Measurements from ENCODE around the gene PRDX5.
"Not testable (repeated sequence)": the region's sequence is repeated elsewhere in the genome, so short reads cannot be mapped to it uniquely, and the experiment has no call there.

Gene PRDX5

GRCh38 chr11:64321026-64321425 lies 3.1 kb downstream of the PRDX5 start:
- no peak overlapping the region for H3K4me3 ChIP-seq (ENCODE audit: low read depth, low read length)
- no peak for DNase-seq (ENCODE audit: low read depth)

- DNase-seq (ENCODE audit: low read depth), result no peak
- no peak overlapping the region for H3K4me3 ChIP-seq (ENCODE audit: low read depth, low read length)
Observed at GRCh38 chr11:64321533-64321932, 3.6 kb downstream of the PRDX5 start.

DNA sequence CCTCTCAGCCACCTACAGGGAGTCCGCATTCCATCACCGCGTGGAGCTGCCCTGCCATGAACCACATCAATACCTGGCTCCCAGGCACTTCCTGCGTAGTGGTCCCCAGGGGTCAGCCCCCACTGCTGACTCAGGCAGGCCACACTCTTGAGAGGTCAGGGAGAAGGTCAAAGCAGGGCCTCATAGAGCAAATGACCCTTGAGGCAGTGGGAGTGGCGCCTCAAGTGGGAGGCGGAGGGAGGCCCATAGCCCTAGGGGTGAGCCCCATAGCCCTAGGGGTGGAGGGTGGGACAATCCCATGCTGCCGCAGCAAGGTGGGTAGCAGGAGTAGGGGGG lies 5.0 kb downstream of the PRDX5 start:
- DNase-seq (ENCODE audit: low read depth), result no peak
- no peak overlapping the region for H3K4me3 ChIP-seq (ENCODE audit: low read depth, low read length)

GRCh38 chr11:64323373-64323772 lies 5.5 kb downstream of the PRDX5 start:
- no peak for DNase-seq (ENCODE audit: low read depth)
- H3K4me3 ChIP-seq (ENCODE audit: low read depth, low read length), result no peak overlapping the region

DNA sequence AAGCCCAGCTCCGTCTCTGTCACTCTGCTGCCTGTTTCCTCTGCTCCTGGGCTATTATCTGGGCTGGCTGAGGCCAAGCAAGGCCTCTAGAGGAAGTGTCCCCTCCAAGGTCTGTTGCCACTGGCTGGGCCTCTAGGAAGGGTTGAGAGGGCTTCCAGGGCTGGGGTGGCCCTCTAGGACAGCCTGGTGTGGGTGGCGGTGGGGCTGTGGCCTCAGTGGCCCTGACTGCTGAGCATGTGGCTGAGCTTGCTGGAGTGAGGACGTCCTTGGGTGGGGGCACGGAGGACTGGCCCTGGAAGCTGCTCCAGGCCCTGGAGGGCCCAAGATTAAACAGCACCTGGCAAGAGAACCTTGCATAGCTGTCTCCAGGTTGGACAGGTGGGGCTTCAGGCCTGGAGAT lies 6.1 kb downstream of the PRDX5 start:
- not testable (repeated sequence) for DNase-seq (ENCODE audit: low read depth); H3K4me3 ChIP-seq (ENCODE audit: low read depth, low read length)

- no peak overlapping the region for H3K4me3 ChIP-seq (ENCODE audit: low read depth, low read length)
- DNase-seq (ENCODE audit: low read depth), result no peak
Observed at GRCh38 chr11:64324692-64325469, 7.0 kb downstream of the PRDX5 start.

- DNase-seq (ENCODE audit: low read depth), result no peak
- H3K4me3 ChIP-seq (ENCODE audit: low read depth, low read length), result no peak overlapping the region
Observed at GRCh38 chr11:64327375-64327774, 9.5 kb downstream of the PRDX5 start.

DNA sequence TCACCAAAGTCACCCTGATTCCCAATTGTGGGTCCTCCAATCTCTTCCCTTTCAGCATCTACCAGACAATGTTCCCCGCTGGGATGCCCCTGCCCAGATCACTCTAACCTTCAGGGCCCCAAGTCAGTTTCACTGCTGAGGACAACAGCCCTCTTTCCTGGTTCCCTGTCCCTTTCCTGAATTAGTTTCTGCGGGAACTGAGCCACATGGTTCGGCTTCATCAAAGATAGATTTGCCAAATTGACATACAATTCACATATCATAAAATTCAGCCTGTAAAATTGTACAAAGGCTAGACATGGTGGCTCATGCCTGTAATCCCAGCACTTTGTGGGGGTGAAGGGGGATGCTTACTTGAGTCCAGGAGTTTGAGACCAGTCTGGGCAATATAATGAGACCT lies 10.1 kb downstream of the PRDX5 start:
- no peak for DNase-seq (ENCODE audit: low read depth)

GRCh38 chr11:64330888-64331287 lies 13.0 kb downstream of the PRDX5 start:
- no peak overlapping the region for H3K4me3 ChIP-seq (ENCODE audit: low read depth, low read length)
- DNase-seq (ENCODE audit: low read depth), result no peak

More for the DNA sequence above, 10.1 kb downstream of the PRDX5 start:
- H3K4me3 ChIP-seq (ENCODE audit: low read depth, low read length), result no peak overlapping the region

DNA sequence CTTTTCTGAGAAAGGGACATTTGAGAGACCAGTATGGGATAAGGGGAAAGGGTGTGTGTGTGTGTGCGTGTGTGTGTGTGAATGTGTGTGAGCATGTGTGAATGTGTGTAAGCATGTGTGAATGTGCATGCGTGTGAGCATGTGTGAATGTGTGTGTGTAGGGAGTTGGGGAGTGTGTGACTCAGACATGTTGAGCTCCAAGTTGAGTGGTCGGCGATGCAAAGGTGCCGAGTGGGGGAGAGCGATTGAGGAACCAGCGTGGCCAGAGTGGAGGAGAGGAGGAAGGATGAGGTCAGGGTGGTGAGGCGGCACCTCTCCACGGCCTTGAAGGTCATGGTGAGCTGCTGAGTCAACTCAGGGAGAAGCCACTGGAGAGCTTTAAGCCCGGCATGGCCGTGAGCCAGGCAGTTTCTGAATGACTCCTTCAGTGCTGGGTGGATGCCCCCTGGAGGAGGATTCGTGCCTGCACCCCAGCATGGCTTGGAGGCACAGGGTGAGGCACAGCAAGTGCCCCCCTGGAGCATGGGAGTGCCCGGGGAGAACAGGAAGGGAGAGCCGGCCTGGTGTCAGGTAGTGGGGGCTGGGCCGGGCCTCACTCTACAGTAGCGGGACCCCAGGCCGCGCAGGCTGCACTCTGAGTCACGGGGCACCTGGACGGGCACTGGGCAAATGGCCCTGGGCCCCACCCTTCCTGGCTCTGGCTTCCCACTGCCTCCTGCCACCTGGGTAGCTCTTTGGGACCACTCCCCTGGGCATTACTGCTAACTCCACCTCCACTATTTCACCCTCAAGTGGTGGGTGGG lies 13.8 kb downstream of the PRDX5 start:
- no peak for DNase-seq (ENCODE audit: low read depth)
- H3K4me3 ChIP-seq (ENCODE audit: low read depth, low read length), result no peak overlapping the region

DNA sequence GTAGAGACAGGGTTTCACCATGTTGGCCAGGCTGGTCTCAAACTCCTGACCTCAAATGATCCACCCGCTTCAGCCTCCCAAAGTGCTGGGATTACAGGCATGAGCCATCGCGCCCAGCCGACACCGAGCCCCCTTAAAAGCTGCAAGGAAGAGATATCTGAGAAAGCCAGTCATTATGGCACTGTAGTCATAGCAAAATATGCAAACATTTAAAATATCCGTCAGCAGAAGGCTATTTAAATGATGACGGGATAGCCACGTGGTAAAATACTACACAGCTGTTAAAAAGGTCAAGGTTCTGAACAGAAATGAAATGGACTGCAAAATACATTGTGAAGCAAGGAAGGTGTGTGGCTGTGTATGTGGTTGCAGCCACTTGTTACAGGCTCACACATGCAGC lies 15.6 kb downstream of the PRDX5 start:
- no peak for DNase-seq (ENCODE audit: low read depth)
- no peak overlapping the region for H3K4me3 ChIP-seq (ENCODE audit: low read depth, low read length)

DNA sequence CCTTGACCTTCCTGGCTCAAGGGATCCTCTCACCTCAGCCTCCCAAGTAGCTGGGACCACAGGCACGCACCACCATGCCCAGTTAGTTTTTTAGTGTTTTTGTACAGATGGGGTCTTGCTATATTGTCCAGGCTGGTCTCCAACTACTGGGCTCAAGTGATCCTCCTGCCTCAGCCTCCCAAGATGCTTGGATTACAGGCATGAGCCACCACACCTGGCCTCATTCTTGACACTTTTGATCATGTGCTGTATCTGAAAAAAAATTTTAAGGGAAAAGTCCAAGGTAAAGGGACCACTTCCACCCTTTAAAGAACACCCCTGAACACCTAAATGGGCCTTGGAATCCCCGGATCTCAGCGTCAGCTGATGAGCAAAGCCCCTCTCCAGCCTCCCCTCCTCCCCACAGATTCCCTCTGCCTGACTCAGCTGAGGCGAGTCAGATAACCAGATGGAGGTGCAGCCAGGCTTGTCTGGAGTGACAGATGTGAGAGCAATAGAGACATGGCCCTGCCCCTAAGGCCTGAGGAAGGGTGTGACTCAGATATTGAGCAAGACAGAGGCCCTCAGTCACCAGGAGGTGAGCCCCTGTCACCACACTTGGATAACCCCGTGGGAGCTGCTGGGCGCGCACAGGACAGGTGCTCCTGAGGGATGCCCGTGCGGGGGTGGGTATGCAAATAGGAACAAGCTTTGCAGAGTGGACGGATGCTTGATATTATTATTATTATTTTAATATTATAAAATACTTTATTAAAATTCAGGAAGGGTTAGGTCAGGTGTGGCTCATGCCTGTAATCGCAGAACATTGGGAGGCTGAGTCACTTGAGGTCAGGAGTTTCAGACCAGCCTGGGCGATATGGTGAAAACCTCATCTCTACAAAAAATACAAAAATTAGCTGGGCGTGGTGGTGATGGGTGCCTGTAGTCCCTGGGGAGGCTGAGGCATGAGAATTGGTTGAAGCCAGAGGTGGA lies 17.1 kb downstream of the PRDX5 start:
- peak; percentile 64 for DNase-seq (ENCODE audit: low read depth)

GRCh38 chr11:64337538-64338249 lies 19.8 kb downstream of the PRDX5 start:
- no peak for DNase-seq (ENCODE audit: low read depth)

More for the DNA sequence above, 17.1 kb downstream of the PRDX5 start:
- H3K4me3 ChIP-seq (ENCODE audit: low read depth, low read length), result no peak overlapping the region

GRCh38 chr11:64338716-64339115 lies 20.8 kb downstream of the PRDX5 start:
- DNase-seq (ENCODE audit: low read depth), result no peak
- H3K4me3 ChIP-seq (ENCODE audit: low read depth, low read length), result no peak overlapping the region

More at GRCh38 chr11:64337538-64338249, 19.8 kb downstream of the PRDX5 start:
- H3K4me3 ChIP-seq (ENCODE audit: low read depth, low read length), result no peak overlapping the region

GRCh38 chr11:64339286-64339685 lies 21.4 kb downstream of the PRDX5 start:
- DNase-seq (ENCODE audit: low read depth), result no peak
- no peak overlapping the region for H3K4me3 ChIP-seq (ENCODE audit: low read depth, low read length)

- DNase-seq (ENCODE audit: low read depth), result no peak
Observed at GRCh38 chr11:64339754-64340408, 22.0 kb downstream of the PRDX5 start, which contains the start of gene CCDC88B. CCDC88B (plus strand) TSS chr11:64340204; CDS start chr11:64340267, 63 bp downstream.

DNA sequence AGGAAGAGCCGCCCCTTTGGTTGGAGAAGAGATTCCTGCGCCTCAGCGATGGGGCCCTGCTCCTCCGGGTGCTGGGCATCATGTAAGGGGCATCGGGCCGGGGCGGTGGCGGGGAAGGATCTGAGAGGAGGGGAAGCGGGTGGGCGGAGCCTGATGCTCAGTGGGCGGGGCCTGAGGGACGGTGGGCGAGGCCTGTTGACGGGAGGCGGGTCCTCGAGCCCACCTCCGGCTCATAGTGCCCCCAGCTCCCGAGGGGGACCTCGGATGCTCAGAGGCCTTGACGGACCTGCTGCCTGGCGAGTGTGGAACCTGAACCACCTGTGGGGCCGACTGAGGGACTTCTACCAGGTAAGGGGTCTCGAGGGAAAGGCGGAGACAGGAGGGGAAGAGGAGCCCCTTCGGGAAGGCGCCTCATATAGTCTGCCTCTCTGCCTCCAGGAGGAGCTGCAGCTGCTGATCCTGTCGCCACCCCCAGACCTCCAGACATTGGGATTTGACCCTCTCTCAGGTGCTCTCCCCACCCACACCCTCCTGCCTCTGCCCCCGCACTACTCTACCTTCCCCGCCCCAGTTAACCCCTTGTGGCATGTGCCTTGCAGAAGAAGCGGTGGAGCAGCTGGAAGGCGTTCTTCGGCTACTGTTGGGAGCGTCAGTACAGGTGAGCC lies 22.9 kb downstream of the PRDX5 start:
- no peak for DNase-seq (ENCODE audit: low read depth)
- no peak overlapping the region for H3K4me3 ChIP-seq (ENCODE audit: low read depth, low read length)

More at GRCh38 chr11:64339754-64340408, 22.0 kb downstream of the PRDX5 start, which contains the start of gene CCDC88B:
- H3K4me3 ChIP-seq (ENCODE audit: low read depth, low read length), result no peak within 1 kb of the TSS

DNA sequence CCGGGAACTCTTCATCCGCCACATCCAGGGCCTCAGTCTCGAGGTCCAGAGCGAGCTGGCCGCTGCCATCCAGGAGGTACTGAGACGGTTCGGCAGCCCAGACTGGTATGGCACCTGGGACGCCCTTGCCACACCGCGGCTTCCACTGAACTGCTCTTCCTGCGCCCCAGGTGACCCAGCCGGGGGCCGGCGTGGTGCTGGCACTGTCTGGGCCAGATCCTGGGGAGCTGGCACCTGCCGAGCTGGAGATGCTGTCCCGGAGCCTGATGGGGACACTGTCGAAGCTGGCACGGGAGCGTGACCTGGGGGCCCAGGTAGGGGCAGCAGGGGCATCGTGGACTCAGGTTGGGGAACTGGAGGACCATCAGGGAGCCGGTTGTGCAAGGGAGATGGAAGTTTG lies 23.5 kb downstream of the PRDX5 start:
- no peak overlapping the region for H3K4me3 ChIP-seq (ENCODE audit: low read depth, low read length)

More for the DNA sequence above, 23.5 kb downstream of the PRDX5 start:
- DNase-seq (ENCODE audit: low read depth), result no peak
